ENCODE results near the gene DGLUCY.

DNA sequence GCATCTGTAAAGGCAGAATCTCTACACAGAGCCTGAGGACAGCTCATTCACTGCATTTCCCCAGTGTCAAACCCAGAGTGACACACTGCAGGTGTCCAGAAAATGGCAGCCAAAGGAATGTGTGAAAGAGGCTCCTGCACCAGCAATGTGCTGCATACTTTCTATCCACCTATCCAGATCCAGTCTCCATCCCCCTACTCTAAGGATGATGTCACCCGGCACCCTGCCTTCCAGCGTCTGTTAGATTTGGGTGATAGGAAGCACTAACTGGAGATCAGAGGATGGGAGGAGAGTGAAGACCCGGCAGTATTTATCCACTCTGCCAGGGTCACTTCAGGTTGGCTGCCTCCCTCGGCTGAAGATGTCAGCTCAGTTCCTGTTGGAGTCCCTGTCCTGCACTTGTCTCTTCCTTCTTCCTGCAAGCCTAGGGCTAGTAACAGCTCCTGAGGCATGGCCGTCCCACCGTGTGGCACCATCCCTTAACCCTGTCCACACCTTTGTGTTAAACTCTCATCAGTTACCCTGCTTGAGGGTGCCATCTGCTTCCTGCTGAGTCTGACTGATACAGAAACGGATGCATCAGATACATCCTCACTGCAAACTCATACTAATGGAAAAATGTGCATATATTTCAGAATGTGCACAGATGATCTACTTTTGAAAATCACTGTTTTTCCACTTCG, 143.6 kb downstream of the DGLUCY start:
- TF ChIP-seq, protein P1, sequence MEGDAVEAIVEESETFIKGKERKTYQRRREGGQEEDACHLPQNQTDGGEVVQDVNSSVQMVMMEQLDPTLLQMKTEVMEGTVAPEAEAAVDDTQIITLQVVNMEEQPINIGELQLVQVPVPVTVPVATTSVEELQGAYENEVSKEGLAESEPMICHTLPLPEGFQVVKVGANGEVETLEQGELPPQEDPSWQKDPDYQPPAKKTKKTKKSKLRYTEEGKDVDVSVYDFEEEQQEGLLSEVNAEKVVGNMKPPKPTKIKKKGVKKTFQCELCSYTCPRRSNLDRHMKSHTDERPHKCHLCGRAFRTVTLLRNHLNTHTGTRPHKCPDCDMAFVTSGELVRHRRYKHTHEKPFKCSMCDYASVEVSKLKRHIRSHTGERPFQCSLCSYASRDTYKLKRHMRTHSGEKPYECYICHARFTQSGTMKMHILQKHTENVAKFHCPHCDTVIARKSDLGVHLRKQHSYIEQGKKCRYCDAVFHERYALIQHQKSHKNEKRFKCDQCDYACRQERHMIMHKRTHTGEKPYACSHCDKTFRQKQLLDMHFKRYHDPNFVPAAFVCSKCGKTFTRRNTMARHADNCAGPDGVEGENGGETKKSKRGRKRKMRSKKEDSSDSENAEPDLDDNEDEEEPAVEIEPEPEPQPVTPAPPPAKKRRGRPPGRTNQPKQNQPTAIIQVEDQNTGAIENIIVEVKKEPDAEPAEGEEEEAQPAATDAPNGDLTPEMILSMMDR (conservative IDR thresholded peaks at IDR 0.05; ENCODE audit: low read depth, low read length): no peak
- no peak for TF ChIP-seq EZH2 (IDR thresholded peaks at IDR 0.05; ENCODE audit: borderline replicate concordance, low read depth, low read length, poor library complexity, severe bottlenecking)
